HG03342 (cell line): ENCODE data around the gene MRPS10.
"Not testable (repeated sequence)": the region's sequence is repeated elsewhere in the genome, so short reads cannot be mapped to it uniquely, and the experiment has no call there.

Source experiments
- ATAC-seq: cut with Tn5 transposase; IDR thresholded peaks from one replicate; pipeline ENCODE4 v1.9.1; 2021; ENCODE audit warnings: mild to moderate bottlenecking, moderate library complexity; ENCODE audit not compliant: unreplicated experiment

Gene MRPS10

GRCh38 chr6:42179261-42179944, 38.3 kb downstream of the MRPS10 start:
- no peak for ATAC-seq

GRCh38 chr6:42177514-42178364, 39.9 kb downstream of the MRPS10 start:
- no peak for ATAC-seq

- no peak for ATAC-seq
Measured at GRCh38 chr6:42176981-42177380, 40.7 kb downstream of the MRPS10 start.

- no peak for ATAC-seq
Measured at GRCh38 chr6:42175860-42176259, 41.8 kb downstream of the MRPS10 start.

GRCh38 chr6:42173101-42173500, 44.6 kb downstream of the MRPS10 start, which contains the start of gene GUCA1A:
Gene GUCA1A, plus strand, starts transcription at chr6:42173364. Its CDS starts 250 bp downstream, at chr6:42173614.
- no peak for ATAC-seq

- ATAC-seq: no peak
Measured at GRCh38 chr6:42171813-42172581, 45.7 kb downstream of the MRPS10 start.

- not testable (repeated sequence) for ATAC-seq
Measured at GRCh38 chr6:42169780-42170179, 47.9 kb downstream of the MRPS10 start.

GRCh38 chr6:42168650-42169049, 49.0 kb downstream of the MRPS10 start:
- no peak for ATAC-seq

- no peak for ATAC-seq
Measured at GRCh38 chr6:42166444-42167141, 51.1 kb downstream of the MRPS10 start.

GRCh38 chr6:42165016-42165415, 52.6 kb downstream of the MRPS10 start:
- ATAC-seq: no peak

GRCh38 chr6:42163981-42164380, 53.7 kb downstream of the MRPS10 start:
- ATAC-seq: no peak

- no peak for ATAC-seq
Measured at GRCh38 chr6:42162812-42163211, 54.8 kb downstream of the MRPS10 start.

GRCh38 chr6:42162384-42162783, 55.3 kb downstream of the MRPS10 start:
- no peak for ATAC-seq

- no peak for ATAC-seq
Measured at GRCh38 chr6:42159431-42160024, 58.1 kb downstream of the MRPS10 start.

GRCh38 chr6:42158631-42159030, 59.0 kb downstream of the MRPS10 start:
- ATAC-seq: no peak

GRCh38 chr6:42158011-42158410, 59.6 kb downstream of the MRPS10 start:
- no peak for ATAC-seq
